GM18520 (cell line): ENCODE results near the gene NES.

Experiments used
- ATAC-seq: cut with Tn5 transposase; IDR thresholded peaks from one replicate; pipeline ENCODE4 v1.9.1; 2021; ENCODE audit not compliant: unreplicated experiment

The NES gene

GRCh38 chr1:156625436-156626078, 51.6 kb downstream of the NES start:
- ATAC-seq = no peak

GRCh38 chr1:156624814-156625435, 52.3 kb downstream of the NES start:
- no peak for ATAC-seq

- ATAC-seq = no peak
These were observed 53.0 kb downstream of the NES start for GRCh38 chr1:156623946-156624813.

GRCh38 chr1:156622581-156623297, 54.5 kb downstream of the NES start:
- no peak for ATAC-seq

- no peak for ATAC-seq
These were observed 57.6 kb downstream of the NES start for GRCh38 chr1:156619582-156619955.

GRCh38 chr1:156618853-156619581, 58.2 kb downstream of the NES start, which contains the start of gene HAPLN2:
Gene HAPLN2, plus strand, starts transcription at chr1:156619415. Its CDS starts 4,076 bp downstream, at chr1:156623491.
- ATAC-seq = no peak
